Hepatocyte (in vitro differentiated cells): Measurements from ENCODE around the gene USP3.

ENCODE experiments used
- CTCF ChIP-seq: fragments of 200-600 bp; sonication (generic); IDR thresholded peaks from 2 replicates; pipeline ENCODE4 v1.5.1; 2016; ENCODE audit warnings: antibody characterized with exemption, mild to moderate bottlenecking; ENCODE audit not compliant: poor library complexity
- EZH2phosphoT487 ChIP-seq: fragments of 200-600 bp; sonication (generic); IDR thresholded peaks from one replicate; pipeline ENCODE4 v1.6.1; 2018; ENCODE audit warnings: antibody characterized with exemption, mild to moderate bottlenecking, low read depth, moderate library complexity; ENCODE audit not compliant: unreplicated experiment, severe bottlenecking

DNA sequence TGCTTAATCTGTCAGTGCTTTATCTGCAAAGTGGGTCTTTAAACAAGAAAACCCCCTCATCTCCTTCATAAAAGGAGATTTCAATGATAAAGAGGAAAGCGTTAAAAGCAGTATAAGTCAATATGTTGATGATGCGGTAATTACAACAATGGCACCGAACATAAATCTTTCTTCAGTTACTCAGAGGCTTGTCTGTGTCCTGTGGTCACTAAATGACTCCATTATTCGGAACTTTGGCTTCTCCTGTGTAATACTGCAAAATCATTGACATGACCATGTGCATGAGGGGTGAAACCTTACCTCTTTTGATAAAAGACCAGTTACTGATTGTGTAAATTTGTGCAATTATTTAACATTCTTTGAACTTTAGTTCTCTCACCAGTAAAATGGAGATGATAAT lies 4.8 kb upstream of the USP3 start:
- TF ChIP-seq CTCF (no peak), EZH2phosphoT487 (no peak)
